ENCODE data around the gene EIF4H.

Gene EIF4H

DNA sequence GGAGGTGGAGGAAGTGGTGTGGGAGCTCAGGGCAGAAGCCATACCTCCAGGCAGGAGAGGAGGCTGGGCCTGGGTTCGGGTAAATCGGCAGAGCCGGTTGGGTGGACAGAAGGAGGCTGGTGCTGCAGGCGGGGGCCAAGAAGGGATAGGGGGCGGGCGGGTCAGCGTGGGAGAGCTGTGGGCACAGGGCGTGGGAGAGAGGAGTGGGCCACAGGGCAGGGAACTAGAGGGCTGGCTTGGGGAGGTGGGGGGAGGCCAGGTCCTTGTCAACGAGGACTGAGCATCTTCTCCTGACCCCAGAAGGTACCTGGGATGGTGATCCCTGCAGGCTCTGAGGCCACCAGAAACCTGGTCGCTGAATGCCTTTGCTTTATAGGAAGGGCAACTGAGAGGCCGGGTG lies 47.6 kb downstream of the EIF4H start:
- no peak overlapping the region for H3K4ac ChIP-seq (ENCODE audit: low read depth, low read length)
- H3K18ac ChIP-seq (ENCODE audit: low read length), result no peak overlapping the region

DNA sequence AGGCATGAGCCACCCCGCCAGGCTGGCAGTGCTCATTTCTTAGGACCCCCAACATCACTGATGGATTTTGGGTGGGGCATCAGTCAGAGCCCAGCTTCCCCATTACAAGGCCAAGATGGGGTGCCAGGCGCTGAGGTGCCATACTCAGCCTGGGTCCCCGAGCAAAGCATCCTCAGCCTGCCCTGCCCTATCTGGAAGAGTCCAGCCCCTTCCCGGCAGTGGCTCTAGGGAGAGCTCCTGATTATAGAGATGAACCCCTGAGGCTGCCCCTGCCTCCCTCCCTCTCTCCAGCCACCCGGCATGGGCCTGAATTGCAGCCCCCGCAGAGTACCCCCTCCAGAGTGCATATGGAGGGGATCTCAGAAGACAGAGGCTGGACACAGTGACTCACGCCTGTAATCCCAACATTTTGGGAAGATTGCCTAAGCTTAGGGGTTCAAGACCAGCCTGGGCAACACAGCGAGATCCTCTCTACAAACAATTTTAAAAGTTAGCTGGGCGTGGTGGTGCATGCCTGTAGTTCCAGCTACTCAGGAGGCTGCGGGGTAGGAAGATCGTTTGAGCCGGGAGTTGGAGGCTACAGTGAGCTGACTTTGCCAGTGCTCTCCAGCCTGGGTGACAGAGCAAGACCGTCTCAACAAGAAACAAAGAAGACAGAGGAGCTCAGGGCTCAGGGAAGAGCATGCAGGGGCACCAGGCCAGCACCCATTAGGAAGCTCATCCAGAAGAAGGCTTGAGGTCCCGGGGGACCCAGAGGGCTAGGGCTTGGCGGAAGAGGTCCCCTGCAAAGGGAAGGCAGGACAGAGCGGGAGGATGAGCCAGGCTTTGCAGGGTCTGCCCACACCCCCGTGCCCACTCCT lies 48.9 kb downstream of the EIF4H start:
- H3K4me2 ChIP-seq (ENCODE audit: low read length), result no peak overlapping the region
- H2AK5ac ChIP-seq (ENCODE audit: low read length), result no peak overlapping the region
- H3K79me1 ChIP-seq (ENCODE audit: low read length), result no peaks in the 10 kb centered on the region
- no peaks in the 10 kb centered on the region for H3K27me3 ChIP-seq (ENCODE audit: insufficient read depth, low read length)
- H3K14ac ChIP-seq (ENCODE audit: low read length), result no peak overlapping the region
- no peak overlapping the region for H3K23ac ChIP-seq (ENCODE audit: low read length)
- no peak for DNase-seq
- H4K12ac ChIP-seq (ENCODE audit: low read depth, low read length), result no peak overlapping the region
- H3K9me3 ChIP-seq (ENCODE audit: insufficient read depth, low read depth, low read length), result no peaks in the 10 kb centered on the region
- peaks cover 7 to 10% of the 10 kb centered on the region in 2 experiments for H3K36me3 ChIP-seq (ENCODE audit: control insufficient read depth in 1 of 2, insufficient read depth in 2 of 2, low read length in 2 of 2)
- no peak overlapping the region for H4K8ac ChIP-seq (ENCODE audit: low read depth, low read length)
- no peak overlapping the region for H3K4ac ChIP-seq (ENCODE audit: low read depth, low read length)
- H2AFZ ChIP-seq (ENCODE audit: insufficient read depth, low read length, poor library complexity), result no peak overlapping the region
- no peaks in the 10 kb centered on the region for H3K4me1 ChIP-seq (ENCODE audit: control insufficient read depth in 1 of 2, insufficient read depth in 2 of 2, low read length in 2 of 2)
- H2BK5ac ChIP-seq (ENCODE audit: low read depth, low read length, poor library complexity), result no peak overlapping the region
- H3K9ac ChIP-seq (ENCODE audit: low read length), result no peak overlapping the region
- H4K91ac ChIP-seq (ENCODE audit: low read depth, low read length), result no peak overlapping the region
- H3K79me2 ChIP-seq (ENCODE audit: control insufficient read depth, insufficient read depth, low read length, poor library complexity), result no peaks in the 10 kb centered on the region
- WGBS (ENCODE audit: extremely low coverage, insufficient coverage, insufficient read length), result no CpG with 5 or more reads among the region's 17 CpGs
- H3K27ac ChIP-seq (ENCODE audit: low read depth, low read length), result no peak overlapping the region
- no peak overlapping the region for H3K4me3 ChIP-seq (ENCODE audit: low read depth, low read length)
- H2BK120ac ChIP-seq (ENCODE audit: insufficient read depth, low read length, poor library complexity), result no peak overlapping the region
- H2BK12ac ChIP-seq (ENCODE audit: low read length), result no peak overlapping the region
- no peak overlapping the region for H3K18ac ChIP-seq (ENCODE audit: low read length)

More for the DNA sequence above, 47.6 kb downstream of the EIF4H start:
- Histone ChIP-seq H3K4me3 (ENCODE audit: low read depth, low read length) (no peak overlapping the region), H3K27me3 (ENCODE audit: insufficient read depth, low read length) (no peaks in the 10 kb centered on the region), H4K12ac (ENCODE audit: low read depth, low read length) (no peak overlapping the region), H3K4me1 (ENCODE audit: control insufficient read depth in 1 of 2, insufficient read depth in 2 of 2, low read length in 2 of 2) (no peaks in the 10 kb centered on the region), H2BK120ac (ENCODE audit: insufficient read depth, low read length, poor library complexity) (no peak overlapping the region), H3K9me3 (ENCODE audit: insufficient read depth, low read depth, low read length) (no peaks in the 10 kb centered on the region), H4K91ac (ENCODE audit: low read depth, low read length) (no peak overlapping the region), H3K27ac (ENCODE audit: low read depth, low read length) (no peak overlapping the region), H3K4me2 (ENCODE audit: low read length) (no peak overlapping the region), H2AK5ac (ENCODE audit: low read length) (no peak overlapping the region), H3K79me1 (ENCODE audit: low read length) (no peaks in the 10 kb centered on the region), H3K36me3 (ENCODE audit: control insufficient read depth in 1 of 2, insufficient read depth in 2 of 2, low read length in 2 of 2) (peaks cover 7 to 10% of the 10 kb centered on the region in 2 experiments), H3K23ac (ENCODE audit: low read length) (no peak overlapping the region), H2AFZ (ENCODE audit: insufficient read depth, low read length, poor library complexity) (no peak overlapping the region), H4K8ac (ENCODE audit: low read depth, low read length) (no peak overlapping the region), H3K14ac (ENCODE audit: low read length) (no peak overlapping the region), H3K9ac (ENCODE audit: low read length) (no peak overlapping the region), H2BK12ac (ENCODE audit: low read length) (no peak overlapping the region), H2BK5ac (ENCODE audit: low read depth, low read length, poor library complexity) (no peak overlapping the region), H3K79me2 (ENCODE audit: control insufficient read depth, insufficient read depth, low read length, poor library complexity) (no peaks in the 10 kb centered on the region)
- DNase-seq, result no peak
- WGBS (ENCODE audit: extremely low coverage, insufficient coverage, insufficient read length), result no CpG with 5 or more reads among the region's 11 CpGs

DNA sequence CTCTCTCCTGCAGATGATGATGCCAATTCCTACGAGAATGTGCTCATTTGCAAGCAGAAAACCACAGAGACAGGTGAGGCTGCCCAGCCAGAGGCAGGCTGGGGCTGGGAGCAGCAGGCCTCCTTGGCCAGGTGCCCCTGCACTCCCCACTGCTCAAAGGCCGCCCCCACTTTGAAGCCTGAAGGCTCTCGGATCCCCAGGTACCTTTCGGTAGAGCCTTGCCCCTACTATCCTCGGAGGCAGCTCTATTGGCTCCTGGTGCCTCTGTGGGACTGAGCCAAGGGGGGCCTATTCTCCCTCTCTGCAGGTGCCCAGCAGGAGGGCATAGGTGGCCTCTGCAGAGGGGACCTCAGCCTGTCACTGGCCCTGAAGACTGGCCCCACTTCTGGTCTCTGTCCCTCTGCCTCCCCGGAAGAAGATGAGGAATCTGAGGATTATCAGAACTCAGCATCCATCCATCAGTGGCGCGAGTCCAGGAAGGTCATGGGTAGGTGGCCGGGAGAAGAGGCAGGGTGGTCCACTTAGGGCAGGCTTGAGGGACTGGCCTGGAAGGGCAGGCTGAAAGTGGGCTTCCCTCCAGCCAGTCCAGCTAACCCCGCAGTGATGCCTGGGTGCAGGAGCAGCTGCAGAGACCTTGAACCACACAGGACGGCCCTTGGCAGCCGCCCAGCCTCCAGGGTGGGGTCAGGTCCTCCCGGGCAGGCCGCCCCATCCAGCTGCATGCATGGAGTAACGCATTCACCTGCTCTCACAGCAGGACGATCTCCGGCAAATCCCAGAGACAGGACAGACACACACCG lies 49.8 kb downstream of the EIF4H start:
- H3K79me2 ChIP-seq (ENCODE audit: control insufficient read depth, insufficient read depth, low read length, poor library complexity), result no peaks in the 10 kb centered on the region
- no peak overlapping the region for H3K4me3 ChIP-seq (ENCODE audit: low read depth, low read length)
- no peak overlapping the region for H3K4ac ChIP-seq (ENCODE audit: low read depth, low read length)
- H4K8ac ChIP-seq (ENCODE audit: low read depth, low read length), result no peak overlapping the region
- no peak overlapping the region for H2AK5ac ChIP-seq (ENCODE audit: low read length)
- WGBS (ENCODE audit: extremely low coverage, insufficient coverage, insufficient read length), result no CpG with 5 or more reads among the region's 18 CpGs
- no peak overlapping the region for H2BK12ac ChIP-seq (ENCODE audit: low read length)
- H3K23ac ChIP-seq (ENCODE audit: low read length), result no peak overlapping the region
- no peak overlapping the region for H3K9ac ChIP-seq (ENCODE audit: low read length)
- no peak overlapping the region for H3K27ac ChIP-seq (ENCODE audit: low read depth, low read length)
- H2BK120ac ChIP-seq (ENCODE audit: insufficient read depth, low read length, poor library complexity), result no peak overlapping the region
- H4K91ac ChIP-seq (ENCODE audit: low read depth, low read length), result no peak overlapping the region
- H2BK5ac ChIP-seq (ENCODE audit: low read depth, low read length, poor library complexity), result no peak overlapping the region
- no peaks in the 10 kb centered on the region for H3K9me3 ChIP-seq (ENCODE audit: insufficient read depth, low read depth, low read length)
- no peak overlapping the region for H2AFZ ChIP-seq (ENCODE audit: insufficient read depth, low read length, poor library complexity)
- H3K4me1 ChIP-seq (ENCODE audit: control insufficient read depth in 1 of 2, insufficient read depth in 2 of 2, low read length in 2 of 2), result no peaks in the 10 kb centered on the region
- H3K79me1 ChIP-seq (ENCODE audit: low read length), result no peaks in the 10 kb centered on the region
- H4K12ac ChIP-seq (ENCODE audit: low read depth, low read length), result no peak overlapping the region
- H3K18ac ChIP-seq (ENCODE audit: low read length), result no peak overlapping the region
- no peaks in the 10 kb centered on the region for H3K27me3 ChIP-seq (ENCODE audit: insufficient read depth, low read length)
- no peak overlapping the region for H3K14ac ChIP-seq (ENCODE audit: low read length)
- peaks cover 9 to 13% of the 10 kb centered on the region in 2 experiments for H3K36me3 ChIP-seq (ENCODE audit: control insufficient read depth in 1 of 2, insufficient read depth in 2 of 2, low read length in 2 of 2)
- DNase-seq, result no peak
- no peak overlapping the region for H3K4me2 ChIP-seq (ENCODE audit: low read length)

DNA sequence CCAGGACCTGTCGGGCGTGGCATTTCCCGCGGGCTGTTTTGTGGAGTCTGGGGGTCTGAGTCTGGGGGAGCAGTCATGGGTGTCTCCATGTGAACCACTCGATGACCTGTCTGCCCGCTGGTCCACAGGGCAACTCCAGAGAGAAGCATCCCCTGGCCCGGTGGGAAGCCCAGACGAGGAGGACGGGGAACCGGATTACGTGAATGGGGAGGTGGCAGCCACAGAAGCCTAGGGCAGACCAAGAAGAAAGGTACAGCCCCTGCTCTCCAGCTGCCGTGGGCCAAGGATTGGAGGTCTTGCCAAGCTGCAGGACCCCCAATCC lies 50.3 kb downstream of the EIF4H start:
- no CpG with 5 or more reads among the region's 12 CpGs for WGBS (ENCODE audit: extremely low coverage, insufficient coverage, insufficient read length)
- no peaks in the 10 kb centered on the region for H3K79me2 ChIP-seq (ENCODE audit: control insufficient read depth, insufficient read depth, low read length, poor library complexity)

More for the DNA sequence above, 50.3 kb downstream of the EIF4H start:
- Histone ChIP-seq H2BK5ac (ENCODE audit: low read depth, low read length, poor library complexity) (no peak overlapping the region), H3K79me1 (ENCODE audit: low read length) (no peaks in the 10 kb centered on the region), H2AK5ac (ENCODE audit: low read length) (no peak overlapping the region), H3K4ac (ENCODE audit: low read depth, low read length) (no peak overlapping the region), H3K14ac (ENCODE audit: low read length) (no peak overlapping the region), H2BK12ac (ENCODE audit: low read length) (no peak overlapping the region), H3K9me3 (ENCODE audit: insufficient read depth, low read depth, low read length) (no peaks in the 10 kb centered on the region), H2AFZ (ENCODE audit: insufficient read depth, low read length, poor library complexity) (no peak overlapping the region), H3K36me3 (ENCODE audit: control insufficient read depth in 1 of 2, insufficient read depth in 2 of 2, low read length in 2 of 2) (peaks cover 13 to 17% of the 10 kb centered on the region in 2 experiments), H3K4me2 (ENCODE audit: low read length) (no peak overlapping the region), H3K4me1 (ENCODE audit: control insufficient read depth in 1 of 2, insufficient read depth in 2 of 2, low read length in 2 of 2) (no peaks in the 10 kb centered on the region), H4K12ac (ENCODE audit: low read depth, low read length) (no peak overlapping the region), H3K9ac (ENCODE audit: low read length) (no peak overlapping the region), H2BK120ac (ENCODE audit: insufficient read depth, low read length, poor library complexity) (no peak overlapping the region), H3K27me3 (ENCODE audit: insufficient read depth, low read length) (no peaks in the 10 kb centered on the region), H3K27ac (ENCODE audit: low read depth, low read length) (no peak overlapping the region), H3K23ac (ENCODE audit: low read length) (no peak overlapping the region), H4K91ac (ENCODE audit: low read depth, low read length) (no peak overlapping the region), H3K18ac (ENCODE audit: low read length) (no peak overlapping the region), H4K8ac (ENCODE audit: low read depth, low read length) (no peak overlapping the region), H3K4me3 (ENCODE audit: low read depth, low read length) (no peak overlapping the region)
- no peak for DNase-seq
